Fibroblast of peridontal ligament (primary cell): ENCODE data around the gene KCNJ1.

Experiments used
- DNase-seq: peaks from one replicate; pipeline ENCODE4 v3.0.0-alpha.2; 2010; ENCODE audit errors: extremely low read depth

KCNJ1 gene

GRCh38 chr11:128901653-128902514 is 34.8 kb upstream of the KCNJ1 start:
- DNase-seq = no peak

DNA sequence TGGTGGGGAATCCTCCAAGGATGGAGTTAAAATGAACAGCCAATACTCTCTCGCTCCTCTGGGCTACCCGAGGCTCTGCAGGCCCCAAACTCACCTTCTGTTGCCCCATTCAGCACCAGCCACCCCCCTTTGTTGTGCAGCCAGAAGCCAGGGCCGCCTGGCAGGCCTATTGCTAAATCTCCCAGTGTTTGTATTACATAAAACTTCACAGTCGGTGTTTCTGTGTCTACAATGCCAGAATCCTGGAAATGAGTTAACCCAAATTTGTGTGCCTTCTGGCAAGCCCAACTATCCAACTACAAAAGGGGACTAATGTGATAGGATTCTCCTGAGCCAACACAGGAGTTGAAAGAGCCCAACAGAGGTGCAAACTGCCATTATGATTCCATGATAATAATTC is 33.4 kb upstream of the KCNJ1 start:
- DNase-seq = no peak

- DNase-seq = no peak
Measured at GRCh38 chr11:128898580-128899344, 31.7 kb upstream of the KCNJ1 start.

GRCh38 chr11:128897826-128898225 is 30.7 kb upstream of the KCNJ1 start:
- DNase-seq = no peak

DNA sequence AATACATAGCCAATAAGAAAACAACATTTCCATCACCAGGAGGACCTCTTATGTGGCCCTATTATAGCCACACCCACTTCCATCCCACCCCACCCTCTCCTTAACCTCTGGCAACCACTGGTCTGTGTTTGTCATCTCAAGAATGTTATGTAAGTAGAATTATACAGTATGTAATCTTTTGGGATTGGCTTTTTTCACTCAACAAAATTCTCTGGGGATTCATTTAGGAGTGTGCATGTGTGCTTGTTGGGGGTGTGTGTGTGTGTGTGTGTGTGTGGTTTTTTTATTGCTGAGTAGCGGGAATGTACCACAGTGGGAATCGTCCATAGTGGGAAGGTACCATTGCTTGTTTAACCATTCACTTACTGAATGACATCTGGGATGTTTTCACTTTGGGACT is 29.3 kb upstream of the KCNJ1 start:
- peak; percentile 38 for DNase-seq

DNA sequence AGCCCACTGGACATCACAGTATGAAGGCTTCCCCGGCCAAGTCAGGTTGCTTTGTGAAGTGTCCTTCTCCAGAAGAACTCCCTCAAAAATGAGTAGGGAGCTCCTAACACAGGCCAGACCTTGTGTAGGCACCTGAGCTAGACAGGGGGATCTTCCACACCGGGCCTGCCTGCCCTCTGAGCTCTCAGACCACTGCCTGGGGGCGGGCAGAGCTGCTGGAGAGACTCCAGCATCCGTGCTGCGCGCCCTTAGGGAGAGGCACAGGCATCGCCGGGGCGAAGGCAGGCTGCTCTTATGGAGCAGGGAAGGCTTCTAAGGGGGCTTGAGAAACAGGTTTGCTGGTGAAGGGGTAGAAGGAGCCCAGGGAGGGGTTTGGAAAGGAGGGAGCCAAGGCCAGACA is 28.4 kb upstream of the KCNJ1 start:
- no peak for DNase-seq

DNA sequence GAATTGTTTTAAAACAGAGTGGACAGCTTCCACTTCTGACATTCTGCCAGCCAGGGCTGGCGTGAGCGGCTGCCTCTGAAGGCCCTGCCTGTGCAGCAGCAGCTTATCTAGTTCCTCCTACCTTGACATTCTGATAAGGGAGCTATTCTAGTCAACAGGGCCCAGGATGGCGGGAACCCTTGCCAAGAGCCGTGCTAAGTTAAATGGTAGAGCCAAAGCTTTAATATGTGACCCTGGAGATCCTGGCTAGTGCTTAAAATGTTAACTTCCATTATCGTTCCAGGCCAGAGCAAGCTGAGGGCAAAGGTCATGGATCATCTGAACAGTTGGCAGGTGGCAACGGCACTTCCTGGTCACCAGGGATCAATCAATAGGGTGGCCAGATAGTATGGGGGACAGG is 27.6 kb upstream of the KCNJ1 start:
- DNase-seq = no peak

- DNase-seq = no peak
Measured at GRCh38 chr11:128894286-128894681, 27.2 kb upstream of the KCNJ1 start.

- no peak for DNase-seq
Measured at GRCh38 chr11:128893578-128894285, 26.6 kb upstream of the KCNJ1 start.

DNA sequence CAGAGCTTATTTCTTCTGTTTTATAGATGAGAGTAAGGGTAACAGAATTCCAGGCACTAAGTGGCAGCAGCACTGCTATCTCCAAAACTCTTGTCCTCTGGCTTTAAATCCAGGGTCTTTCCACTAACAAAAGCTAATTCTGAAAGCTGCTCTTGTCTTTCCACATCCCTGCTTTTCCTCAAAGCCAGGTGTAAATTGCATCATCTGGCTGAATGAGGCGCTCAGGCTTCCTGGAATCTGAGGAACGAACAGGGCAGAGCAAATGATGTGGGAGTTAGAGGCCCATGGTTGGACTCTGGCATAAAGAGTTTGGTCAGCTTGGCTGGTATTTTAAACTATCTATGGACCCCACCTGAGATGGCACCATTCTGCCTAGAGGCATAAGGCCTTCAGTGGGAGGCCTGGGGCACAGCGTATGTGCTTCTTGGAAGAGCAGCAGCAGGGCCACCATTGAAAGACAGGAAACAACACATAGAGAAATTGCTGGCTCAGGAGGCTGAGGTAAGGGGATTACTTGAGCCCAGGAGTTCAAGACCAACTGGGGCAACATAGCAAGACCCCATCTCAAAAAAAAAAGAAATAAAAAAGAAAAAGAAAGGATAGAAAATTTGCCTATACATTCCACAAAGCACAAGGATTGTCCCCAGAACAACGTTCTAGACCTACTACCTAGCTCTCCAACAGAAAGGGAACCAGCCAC is 25.9 kb upstream of the KCNJ1 start:
- DNase-seq = no peak

DNA sequence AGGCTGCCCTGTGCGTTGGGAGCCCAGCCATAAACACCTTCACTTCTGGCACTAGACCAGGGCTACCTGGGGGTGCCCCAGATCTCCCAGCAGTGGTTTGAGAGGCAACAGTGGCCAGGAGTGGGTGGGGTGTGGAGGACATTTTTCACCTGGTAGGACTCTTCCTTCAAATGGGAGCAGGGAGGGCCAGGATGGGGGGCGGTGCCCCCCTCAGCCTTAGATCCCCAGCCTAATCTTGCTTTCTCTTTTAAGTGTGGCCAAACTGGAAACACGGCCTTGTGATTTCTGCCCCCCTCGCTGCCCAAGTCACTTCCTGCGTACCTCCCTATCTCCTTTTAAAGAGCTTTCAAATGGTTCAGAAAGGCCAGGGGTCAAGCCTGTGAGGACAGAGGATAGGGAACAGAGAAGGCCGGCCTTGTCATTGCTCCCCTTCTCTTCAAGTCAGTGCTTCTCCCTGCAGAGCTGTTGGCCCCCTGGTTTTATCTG is 24.9 kb upstream of the KCNJ1 start:
- DNase-seq = no peak

DNA sequence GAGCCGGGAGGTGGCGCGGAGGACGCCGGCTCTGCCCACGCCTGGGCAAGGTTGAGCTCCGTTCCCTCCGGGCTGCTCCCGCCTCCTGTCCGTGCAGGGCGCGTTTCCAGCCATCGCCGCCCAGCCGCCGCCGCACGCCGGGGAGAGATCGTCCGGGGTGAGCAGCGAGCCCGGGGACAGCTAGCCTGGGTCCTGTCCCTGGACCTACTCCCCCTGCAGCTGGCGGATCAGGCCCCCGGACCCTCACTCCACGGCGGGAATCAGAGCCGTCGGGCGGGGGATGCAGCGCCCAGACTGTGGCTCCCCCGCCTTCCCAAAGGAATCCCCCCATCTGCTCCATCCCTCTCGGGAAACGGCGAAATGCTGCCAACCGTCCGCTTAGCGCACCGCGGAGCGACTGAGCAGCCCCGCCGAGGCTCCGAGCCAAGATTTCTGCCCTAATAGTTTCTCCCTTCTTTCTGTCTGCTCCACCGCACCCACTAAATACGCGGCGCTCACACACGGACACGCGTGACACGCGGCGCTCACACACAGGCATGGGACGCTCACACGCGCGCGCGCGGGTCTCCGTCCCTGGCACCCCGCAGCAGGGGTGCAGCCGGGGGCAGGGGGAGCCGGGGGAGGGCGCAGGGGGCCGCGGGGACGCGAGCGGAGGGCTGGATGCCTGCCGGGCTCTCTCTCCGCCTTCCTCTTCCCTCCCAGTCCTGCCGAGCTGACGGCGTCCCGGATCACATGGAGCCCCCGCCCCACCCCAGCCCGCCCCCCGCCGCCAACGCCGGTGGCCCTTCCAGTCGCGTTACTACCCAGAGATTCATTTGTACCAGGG is 23.7 kb upstream of the KCNJ1 start, which contains the start of gene KCNJ5:
TSS of gene KCNJ5 (plus strand) at position 814 of the 826 bp plus-strand sequence. CDS start 19,918 bp downstream, outside the sequence.
- no peak for DNase-seq

DNA sequence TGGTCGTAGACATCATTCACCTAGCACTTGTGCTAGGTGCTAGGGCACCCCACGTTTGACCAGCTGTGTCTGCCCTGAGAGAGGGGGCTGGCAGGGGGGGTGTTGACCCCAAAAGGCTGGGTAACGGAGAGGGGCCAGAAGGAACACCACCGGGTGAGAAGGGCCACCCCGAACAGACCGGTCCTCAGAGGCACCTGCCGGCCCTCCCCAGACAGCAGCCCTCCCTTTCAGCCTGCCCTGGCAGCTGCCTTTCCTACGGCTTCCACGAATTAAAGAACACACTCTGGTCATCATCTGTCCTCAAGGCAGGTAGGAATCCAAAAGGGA is 23.1 kb upstream of the KCNJ1 start:
- no peak for DNase-seq

DNA sequence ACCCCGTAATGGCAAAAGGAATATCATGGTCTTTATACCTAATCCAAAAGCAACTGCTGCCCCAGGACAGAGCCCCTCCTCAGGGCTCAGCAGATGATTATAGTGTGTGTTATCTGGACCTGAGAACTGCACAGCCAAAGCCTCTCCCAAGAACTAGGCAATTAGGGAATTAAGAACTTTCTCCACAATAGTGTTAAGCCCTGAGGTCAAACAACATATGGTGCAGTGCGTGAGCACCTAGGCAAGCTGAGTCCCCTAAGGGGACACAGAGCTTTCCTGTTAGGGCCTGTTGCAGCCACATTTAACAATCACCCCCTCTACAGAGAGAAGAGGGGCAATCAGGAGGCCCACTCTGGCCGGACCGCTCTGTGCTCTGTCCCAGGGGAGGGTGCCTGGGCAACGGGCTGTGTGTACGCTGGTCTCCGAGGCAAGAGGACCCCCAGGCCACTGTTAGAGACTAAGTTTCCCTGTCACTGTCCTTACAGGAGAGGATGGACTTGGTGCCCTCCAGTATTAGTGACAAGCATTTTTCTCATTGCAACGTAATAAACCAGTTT is 22.6 kb upstream of the KCNJ1 start:
- no peak for DNase-seq

DNA sequence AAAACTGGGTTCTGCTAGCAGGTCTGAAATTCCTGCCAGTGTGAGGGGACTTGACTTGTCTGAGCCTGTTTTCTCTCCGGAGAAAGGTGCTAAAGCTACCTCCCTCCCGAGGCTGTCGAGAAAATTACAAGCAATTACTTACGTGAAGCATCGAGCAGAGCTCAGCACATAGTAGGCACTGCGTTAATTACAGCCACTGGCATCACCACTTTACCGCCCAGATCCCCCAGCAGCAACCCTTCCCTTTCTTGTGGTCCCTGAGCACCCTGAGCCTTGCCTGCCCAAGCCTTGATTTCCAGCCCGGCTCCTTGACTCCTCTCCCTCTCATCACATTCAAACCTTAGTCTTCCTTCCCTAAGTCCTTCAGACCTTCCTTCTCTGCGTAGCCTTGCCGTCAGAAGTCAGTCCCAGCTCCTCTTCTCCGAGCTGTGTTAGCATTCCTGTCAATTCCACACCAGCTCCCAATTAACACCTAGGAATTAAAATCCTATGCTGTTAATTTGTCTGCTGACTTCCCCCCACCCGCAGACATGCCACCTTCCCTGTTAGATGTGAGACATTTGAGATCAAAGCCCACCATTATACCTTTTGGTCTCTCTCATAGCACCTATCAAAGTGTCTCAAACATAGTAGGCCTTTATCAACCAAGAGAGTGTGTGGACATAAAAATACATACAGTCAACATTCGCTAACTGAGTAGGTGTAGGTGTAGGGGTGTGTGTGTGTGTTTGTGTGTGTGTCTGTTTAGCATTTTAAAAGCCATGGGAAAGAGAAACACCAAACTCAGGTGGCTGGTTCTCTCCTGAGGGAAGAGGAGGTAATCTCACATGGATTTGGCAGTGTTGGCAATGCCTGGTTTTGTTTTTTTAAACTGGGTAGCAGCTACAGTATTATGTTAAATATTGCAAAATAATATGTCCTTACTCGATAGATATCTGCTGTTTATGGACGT is 21.2 kb upstream of the KCNJ1 start:
- DNase-seq = no peak

DNA sequence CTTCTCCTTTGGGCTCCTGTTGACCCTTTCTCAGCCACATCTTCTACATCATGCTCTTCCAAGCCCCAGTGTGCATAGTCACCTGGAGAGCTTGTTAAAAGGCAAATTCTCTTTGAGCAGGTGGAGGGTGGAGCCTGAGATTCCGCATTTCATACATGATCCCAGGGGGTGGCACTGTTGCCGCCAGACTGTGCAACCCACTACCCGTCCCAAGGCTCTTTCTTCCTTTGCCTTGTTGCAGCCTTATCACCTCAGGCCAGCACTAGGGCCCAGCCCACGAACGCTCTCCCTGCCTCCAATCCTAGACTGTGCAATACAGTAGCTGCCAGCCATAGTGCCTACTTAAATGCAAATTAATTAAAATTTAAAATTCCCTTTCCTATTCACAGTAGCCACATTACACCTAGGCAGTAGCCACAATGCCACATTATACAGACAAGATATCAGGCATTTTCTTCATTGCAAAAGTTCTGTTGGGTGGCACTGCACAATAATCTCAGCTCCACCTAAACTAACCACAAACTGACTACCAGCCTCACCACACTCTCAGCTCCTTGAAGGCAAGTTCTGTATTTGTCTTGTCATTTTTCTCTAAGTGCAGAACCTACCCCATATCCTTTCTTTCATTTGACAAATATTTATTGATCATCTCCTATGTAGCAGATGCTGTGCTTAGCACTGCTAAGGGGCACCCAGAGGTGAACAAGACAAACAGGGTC is 19.5 kb upstream of the KCNJ1 start:
- no peak for DNase-seq

GRCh38 chr11:128884703-128885338 is 17.7 kb upstream of the KCNJ1 start:
- DNase-seq = peak; percentile 76

DNA sequence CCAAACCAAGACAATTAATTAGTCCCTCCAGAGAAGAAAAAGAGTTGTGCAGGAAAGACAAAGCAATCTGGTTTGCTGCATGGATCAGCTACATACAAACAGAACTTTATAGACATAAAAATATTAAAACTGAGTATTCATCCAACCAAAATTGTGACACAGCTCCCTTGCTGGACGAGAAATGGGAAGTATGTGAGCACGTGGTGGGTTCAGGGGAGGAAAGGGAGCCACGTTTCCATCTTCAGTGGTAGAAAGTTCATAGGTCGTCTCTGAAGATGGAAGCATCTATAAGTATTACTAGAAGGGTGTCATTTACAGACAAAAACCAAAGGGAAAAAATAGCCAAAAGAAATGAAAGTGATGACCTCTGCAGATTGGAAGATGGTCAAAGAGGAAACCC is 17.0 kb upstream of the KCNJ1 start:
- no peak for DNase-seq
